AG09309 (cell line): ENCODE data around the gene OPRD1.

Experiments
- DNase-seq: peaks from one replicate; pipeline ENCODE4 v3.0.0-alpha.2; 2010; ENCODE audit warnings: low read depth
- H3K4me3 ChIP-seq: 2 replicates; pipeline ENCODE4 v1.5.1; 2011; ENCODE audit warnings: mild to moderate bottlenecking, low read depth, low read length, moderate library complexity; ENCODE audit not compliant: control insufficient read depth
- TF ChIP-seq, protein P1 (sequence below): IDR thresholded peaks from 2 replicates; pipeline ENCODE4 v1.5.1; 2011; ENCODE audit warnings: mild to moderate bottlenecking, low read depth, low read length, inconsistent platforms; ENCODE audit not compliant: insufficient read depth, control insufficient read depth; ENCODE audit errors: missing control alignments

Gene OPRD1

DNA sequence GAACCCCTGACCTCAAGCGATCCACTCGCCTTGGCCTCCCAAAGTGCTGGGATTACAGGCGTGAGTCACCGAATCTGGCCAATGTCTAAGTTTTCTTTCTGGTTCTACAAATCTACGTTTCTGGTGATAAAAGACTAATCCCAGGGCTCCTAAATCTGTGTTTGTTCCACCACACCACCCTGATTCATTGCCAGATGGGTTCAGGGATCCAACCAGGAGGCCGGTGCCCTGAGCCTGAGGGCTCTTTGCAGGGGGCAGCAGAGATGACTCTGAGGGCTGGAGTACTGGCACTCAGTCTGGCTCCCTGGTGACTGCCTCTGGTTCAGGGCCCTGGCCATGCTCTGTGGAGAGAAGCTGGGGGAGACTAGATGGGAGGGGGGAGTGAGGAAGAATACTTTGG lies 10.5 kb upstream of the OPRD1 start:
- TF ChIP-seq, protein P1, sequence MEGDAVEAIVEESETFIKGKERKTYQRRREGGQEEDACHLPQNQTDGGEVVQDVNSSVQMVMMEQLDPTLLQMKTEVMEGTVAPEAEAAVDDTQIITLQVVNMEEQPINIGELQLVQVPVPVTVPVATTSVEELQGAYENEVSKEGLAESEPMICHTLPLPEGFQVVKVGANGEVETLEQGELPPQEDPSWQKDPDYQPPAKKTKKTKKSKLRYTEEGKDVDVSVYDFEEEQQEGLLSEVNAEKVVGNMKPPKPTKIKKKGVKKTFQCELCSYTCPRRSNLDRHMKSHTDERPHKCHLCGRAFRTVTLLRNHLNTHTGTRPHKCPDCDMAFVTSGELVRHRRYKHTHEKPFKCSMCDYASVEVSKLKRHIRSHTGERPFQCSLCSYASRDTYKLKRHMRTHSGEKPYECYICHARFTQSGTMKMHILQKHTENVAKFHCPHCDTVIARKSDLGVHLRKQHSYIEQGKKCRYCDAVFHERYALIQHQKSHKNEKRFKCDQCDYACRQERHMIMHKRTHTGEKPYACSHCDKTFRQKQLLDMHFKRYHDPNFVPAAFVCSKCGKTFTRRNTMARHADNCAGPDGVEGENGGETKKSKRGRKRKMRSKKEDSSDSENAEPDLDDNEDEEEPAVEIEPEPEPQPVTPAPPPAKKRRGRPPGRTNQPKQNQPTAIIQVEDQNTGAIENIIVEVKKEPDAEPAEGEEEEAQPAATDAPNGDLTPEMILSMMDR = no peak
- H3K4me3 ChIP-seq = no peak overlapping the region
- no peak for DNase-seq

DNA sequence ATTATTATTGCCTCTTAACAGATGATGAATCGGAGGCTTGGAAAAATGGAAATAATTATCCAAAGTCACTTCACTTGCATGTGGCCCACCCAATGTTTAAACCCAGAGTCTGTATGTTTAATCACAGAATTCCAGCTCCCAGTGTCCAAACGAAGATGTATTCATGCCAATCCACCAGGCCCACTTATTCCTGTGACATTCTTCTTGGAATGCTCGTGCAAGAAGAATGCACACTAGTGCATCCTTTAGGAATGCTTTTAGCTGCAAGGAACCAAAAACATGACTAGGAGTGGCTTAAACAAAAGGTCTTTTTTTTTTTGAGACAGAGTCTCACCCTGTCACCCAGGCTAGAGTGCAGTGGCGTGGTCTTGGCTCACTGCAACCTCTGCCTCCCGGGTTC lies 8.9 kb upstream of the OPRD1 start:
- TF ChIP-seq, protein P1 = no peak
- DNase-seq = no peak
- no peak overlapping the region for H3K4me3 ChIP-seq

DNA sequence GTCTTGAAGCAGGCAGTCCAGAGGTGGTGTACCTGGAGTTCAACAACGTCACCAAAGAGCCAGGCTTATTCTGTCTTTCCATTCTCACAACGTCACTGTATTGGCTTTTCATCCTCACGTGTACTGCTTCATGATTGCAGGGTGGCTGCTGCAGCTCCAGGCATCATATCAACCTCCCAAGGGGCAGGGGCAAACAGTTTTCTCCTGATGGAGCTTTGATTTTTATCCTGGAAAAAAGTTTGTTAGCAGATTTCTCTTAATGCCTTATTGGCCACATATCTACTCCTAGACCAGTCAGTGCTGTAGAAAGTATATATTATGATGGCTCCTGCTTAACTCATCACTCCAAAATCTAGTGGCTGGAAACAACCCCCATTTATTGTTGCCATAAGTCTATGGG lies 8.3 kb upstream of the OPRD1 start:
- H3K4me3 ChIP-seq = no peak overlapping the region
- TF ChIP-seq, protein P1 = no peak
- no peak for DNase-seq

DNA sequence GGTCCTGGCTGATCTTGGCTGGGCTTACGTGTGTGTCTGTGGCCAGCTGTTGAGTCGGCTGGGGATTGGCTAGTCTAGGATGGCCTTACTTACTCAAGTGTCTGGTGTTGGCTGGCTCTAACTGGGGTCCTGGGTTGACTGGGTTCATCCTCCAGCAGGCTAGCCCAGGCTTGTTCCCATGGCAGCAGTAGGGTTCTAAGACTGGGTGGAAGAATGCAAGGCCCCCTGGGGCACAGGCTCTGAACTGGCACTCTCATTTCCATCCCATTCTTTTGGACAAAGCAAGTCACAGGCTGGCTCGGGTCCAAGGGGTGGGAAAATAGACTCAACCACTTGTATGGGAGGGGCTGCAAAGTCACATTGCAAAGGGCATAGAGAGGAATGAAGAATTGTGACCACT lies 7.9 kb upstream of the OPRD1 start:
- DNase-seq = no peak
- TF ChIP-seq, protein P1 = no peak
- no peak overlapping the region for H3K4me3 ChIP-seq

DNA sequence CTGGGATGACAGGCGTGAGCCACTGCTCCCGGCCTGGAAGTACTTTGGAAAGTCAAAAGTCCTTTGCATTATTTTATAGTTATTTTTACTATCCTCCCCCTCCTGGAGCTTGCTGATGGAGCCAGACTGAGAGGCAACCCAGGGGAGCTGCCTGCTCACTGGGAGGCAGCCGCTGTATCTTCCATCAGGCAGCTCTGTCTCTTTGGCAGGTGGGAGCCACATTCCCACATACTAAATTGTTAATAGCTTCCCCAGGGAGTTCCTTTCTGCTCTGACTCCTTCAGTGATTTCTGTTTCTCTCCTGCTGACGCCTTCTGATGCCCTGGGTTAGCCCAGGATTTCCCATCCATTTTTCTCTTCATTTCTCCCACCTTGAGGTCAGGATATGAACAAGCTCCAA lies 4.9 kb upstream of the OPRD1 start:
- no peak overlapping the region for H3K4me3 ChIP-seq
- TF ChIP-seq, protein P1 = no peak
- no peak for DNase-seq

DNA sequence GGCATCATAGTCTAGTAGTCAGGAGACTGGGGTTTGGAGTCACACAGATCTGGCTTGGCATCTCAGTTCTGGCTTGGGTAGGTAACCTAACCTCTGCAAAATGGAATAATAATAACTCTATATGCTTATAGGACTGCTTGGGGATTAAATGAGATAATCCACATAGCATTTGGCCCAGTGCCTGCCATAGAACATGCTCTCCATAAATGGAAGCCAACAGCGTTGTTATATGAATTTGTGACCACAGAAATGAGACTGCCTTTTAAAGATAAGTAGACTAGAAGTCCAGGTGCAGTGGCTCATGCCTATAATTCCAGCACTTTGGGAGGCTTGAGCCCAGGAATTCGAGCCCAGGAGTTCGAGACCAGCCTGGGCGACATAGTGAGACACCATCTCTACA lies 4.0 kb upstream of the OPRD1 start:
- no peak overlapping the region for H3K4me3 ChIP-seq
- DNase-seq = no peak
- TF ChIP-seq, protein P1 = no peak

DNA sequence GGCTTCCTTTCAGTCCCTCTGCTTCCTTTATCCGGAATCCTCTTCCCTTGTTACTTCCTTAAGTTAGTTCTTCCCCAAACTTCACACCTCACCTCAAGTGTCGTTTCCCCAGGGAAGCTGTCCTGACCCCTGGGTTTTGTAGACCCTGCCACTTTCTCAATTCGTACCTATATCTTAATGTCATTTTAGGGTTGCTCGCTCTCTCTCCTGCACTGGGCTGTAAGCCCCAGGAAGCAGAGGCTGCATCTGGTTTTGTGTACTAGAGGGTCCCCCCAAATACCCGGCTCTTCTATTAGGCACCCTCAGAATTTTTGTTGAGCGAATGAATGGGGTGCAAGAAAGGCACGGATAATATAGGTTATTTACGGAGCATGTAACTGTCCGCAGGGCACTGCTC lies 603 bp upstream of the OPRD1 start:
- TF ChIP-seq, protein P1 = no peak
- DNase-seq = no peak
- H3K4me3 ChIP-seq = no peak overlapping the region
